DOHH2 (cell line): ENCODE results near the gene OPRL1.

Experiments
- CTCF ChIP-seq: fragments of 200-600 bp; sonication (generic); IDR thresholded peaks from one replicate; pipeline ENCODE4 v1.5.1; 2014; ENCODE audit warnings: antibody characterized with exemption, mild to moderate bottlenecking, low read depth, low read length; ENCODE audit not compliant: poor library complexity, severe bottlenecking
- EZH2phosphoT487 ChIP-seq: fragments of 200-600 bp; sonication (generic); IDR thresholded peaks from 2 replicates; pipeline ENCODE4 v1.6.1; 2017; ENCODE audit warnings: borderline replicate concordance, mild to moderate bottlenecking, antibody characterized with exemption, low read length, moderate library complexity, mixed read lengths

GRCh38 chr20:64039293-64040160 lies 40.4 kb upstream of the OPRL1 start:
- TF ChIP-seq CTCF: no peak
- TF ChIP-seq EZH2phosphoT487: no peak
